ES-I3 (cell line): ENCODE results near the gene BBX.
"Not testable (repeated sequence)": the region's sequence is repeated elsewhere in the genome, so short reads cannot be mapped to it uniquely, and the experiment has no call there.

Experiments
- H3K36me3 ChIP-seq: 2 replicates; pipeline ENCODE4 v1.6.1; 2013; ENCODE audit warnings: mild to moderate bottlenecking, low read length, control low read depth, moderate library complexity; ENCODE audit not compliant: insufficient read depth
- H3K4me1 ChIP-seq: 2 replicates; pipeline ENCODE4 v1.6.1; 2013; ENCODE audit warnings: mild to moderate bottlenecking, control low read depth, low read length; ENCODE audit not compliant: insufficient read depth
- H3K9ac ChIP-seq: 2 replicates; pipeline ENCODE4 v1.6.1; 2013; ENCODE audit warnings: low read depth, mild to moderate bottlenecking, low read length, moderate library complexity
- H3K9me3 ChIP-seq: 2 replicates; pipeline ENCODE4 v1.6.1; 2013; ENCODE audit warnings: mild to moderate bottlenecking, low read length, moderate library complexity; ENCODE audit not compliant: control insufficient read depth, insufficient read depth

BBX gene

DNA sequence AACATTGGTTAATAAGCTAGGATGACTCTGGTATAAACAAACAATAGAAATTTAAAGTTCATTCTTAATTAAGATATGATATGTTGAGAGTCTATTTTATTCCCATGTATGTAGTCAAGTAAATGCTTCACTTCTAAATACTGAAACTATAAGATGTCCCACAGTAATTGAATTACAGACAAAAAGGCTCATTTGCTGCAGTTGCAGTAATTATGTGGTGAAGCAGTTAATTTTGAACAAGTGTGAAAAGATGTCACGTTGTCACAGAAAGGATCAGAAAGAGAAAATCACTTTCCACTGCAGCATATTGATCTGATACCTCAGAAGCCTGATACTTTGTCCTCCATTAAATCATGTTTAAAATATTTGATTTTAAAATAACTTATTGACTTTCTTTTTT lies 159.8 kb downstream of the BBX start:
- Histone ChIP-seq H3K4me1 (peaks cover 27% of the 10 kb centered on the region), H3K9ac (no peak overlapping the region), H3K9me3 (no peaks in the 10 kb centered on the region), H3K36me3 (no peaks in the 10 kb centered on the region)

DNA sequence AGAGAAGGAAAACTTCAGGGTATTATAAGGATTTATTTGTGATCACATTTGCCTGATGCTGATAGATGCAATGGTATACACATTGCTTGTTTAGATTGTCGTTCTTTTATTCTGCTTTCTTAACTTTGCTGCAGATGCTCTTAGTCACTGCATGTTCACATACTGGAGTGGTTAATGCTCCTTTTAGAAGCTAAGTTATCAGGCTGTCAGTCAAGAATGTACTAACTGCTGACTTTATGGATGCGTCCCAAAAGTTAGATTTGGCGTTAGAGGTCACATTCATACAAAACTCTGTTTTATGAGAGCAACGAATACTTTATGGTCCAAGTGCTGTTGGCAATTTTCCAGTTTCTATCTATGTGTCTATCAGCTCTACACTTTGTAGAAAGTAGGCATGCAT lies 160.7 kb downstream of the BBX start:
- Histone ChIP-seq H3K4me1 (peaks cover 27% of the 10 kb centered on the region), H3K9me3 (no peaks in the 10 kb centered on the region), H3K36me3 (no peaks in the 10 kb centered on the region), H3K9ac (no peak overlapping the region)

DNA sequence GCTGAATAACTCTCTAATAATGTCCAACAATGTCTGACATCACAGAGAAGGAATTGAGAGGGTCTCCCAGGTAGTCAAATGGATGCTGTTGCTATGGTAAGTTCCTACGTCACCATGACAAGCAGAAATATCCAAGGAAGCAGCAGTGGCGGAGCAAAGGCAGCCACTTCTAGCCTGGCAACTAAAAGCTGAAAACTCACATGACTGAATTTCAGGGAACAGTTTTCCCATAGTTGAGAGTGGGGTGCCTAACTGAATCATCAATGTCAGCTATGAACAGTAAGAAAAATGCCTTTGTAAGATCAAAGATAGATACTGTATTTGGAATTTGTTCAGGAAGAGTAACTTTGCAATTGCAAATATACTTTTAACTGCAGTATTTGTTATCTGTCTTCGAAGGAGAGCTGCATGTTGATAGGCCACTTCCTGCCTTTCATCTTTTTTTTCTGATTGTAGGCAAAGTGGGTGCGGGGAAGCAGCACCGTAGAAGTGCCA lies 161.7 kb downstream of the BBX start:
- no peaks in the 10 kb centered on the region for H3K36me3 ChIP-seq
- peaks cover 27% of the 10 kb centered on the region for H3K4me1 ChIP-seq
- no peak overlapping the region; the same call in 1 of the 2 replicates for H3K9ac ChIP-seq
- no peaks in the 10 kb centered on the region for H3K9me3 ChIP-seq

DNA sequence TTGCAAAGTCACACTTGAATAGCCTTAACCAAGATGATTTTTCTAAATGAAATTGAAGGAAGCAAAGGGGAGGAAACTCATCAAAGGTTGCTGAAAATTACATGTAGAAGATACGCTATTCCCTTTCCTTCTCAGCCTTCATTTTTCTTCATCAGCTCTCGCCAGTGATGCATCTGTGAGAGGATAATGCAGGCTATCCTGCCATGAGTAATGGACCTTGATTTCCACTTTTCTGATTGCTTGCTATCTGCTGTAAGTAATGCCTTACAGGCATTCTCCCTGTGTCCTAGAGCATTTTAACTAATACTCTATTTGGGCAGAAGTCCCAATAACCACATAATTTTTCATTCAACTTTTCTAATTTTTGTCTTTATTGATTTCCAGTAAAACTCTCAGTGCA lies 162.6 kb downstream of the BBX start:
- H3K36me3 ChIP-seq = no peaks in the 10 kb centered on the region
- peaks cover 27% of the 10 kb centered on the region for H3K4me1 ChIP-seq
- no peaks in the 10 kb centered on the region for H3K9me3 ChIP-seq
- no peak overlapping the region for H3K9ac ChIP-seq

DNA sequence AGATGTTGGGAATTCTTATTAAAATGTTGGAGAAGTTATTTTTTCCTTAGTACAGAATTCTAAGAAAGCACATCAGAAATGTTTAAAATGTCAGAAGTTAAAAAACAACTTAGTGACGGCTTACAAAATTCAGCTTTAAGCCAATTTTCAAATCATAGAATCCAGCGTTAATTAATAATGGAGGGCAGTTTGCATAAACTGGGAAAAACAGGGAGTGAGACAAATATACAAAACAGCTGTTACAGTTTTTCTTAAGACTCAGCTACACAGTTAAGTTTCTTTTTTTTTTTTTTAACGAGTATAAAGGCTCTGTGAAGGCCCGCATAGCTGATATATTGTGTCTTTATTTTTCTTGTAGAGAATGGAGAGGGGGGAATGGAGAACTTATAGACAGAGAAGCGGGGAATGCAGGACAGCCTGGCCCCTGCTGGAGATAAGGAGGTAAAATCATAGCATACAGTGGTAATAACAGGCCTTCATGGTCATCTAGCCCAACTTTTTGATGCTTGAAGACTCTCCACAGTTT lies 164.4 kb downstream of the BBX start:
- H3K36me3 ChIP-seq = no peaks in the 10 kb centered on the region
- H3K9me3 ChIP-seq = no peaks in the 10 kb centered on the region
- no peak overlapping the region for H3K9ac ChIP-seq
- peaks cover 27% of the 10 kb centered on the region for H3K4me1 ChIP-seq

DNA sequence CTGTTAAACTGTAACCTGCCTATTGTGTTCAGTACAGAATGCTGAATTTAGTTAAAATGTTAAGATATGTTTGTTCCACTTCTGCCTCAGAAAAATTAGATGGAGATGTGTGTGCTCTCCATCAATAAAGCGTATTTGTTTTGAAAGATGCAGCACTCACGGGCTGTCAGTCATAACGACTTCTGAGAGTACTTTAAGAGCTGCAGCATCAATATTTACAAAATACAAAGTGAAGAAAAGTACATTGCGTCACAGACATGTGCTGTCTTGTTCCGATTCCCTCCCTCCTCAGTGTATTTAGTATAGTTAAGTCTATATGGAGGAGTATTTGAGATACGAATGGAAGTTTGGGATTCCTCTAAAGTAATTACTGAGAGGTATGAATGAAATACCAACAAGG lies 166.6 kb downstream of the BBX start:
- H3K4me1 ChIP-seq = peaks cover 18% of the 10 kb centered on the region
- no peaks in the 10 kb centered on the region for H3K36me3 ChIP-seq
- H3K9ac ChIP-seq = no peak overlapping the region
- H3K9me3 ChIP-seq = no peaks in the 10 kb centered on the region

DNA sequence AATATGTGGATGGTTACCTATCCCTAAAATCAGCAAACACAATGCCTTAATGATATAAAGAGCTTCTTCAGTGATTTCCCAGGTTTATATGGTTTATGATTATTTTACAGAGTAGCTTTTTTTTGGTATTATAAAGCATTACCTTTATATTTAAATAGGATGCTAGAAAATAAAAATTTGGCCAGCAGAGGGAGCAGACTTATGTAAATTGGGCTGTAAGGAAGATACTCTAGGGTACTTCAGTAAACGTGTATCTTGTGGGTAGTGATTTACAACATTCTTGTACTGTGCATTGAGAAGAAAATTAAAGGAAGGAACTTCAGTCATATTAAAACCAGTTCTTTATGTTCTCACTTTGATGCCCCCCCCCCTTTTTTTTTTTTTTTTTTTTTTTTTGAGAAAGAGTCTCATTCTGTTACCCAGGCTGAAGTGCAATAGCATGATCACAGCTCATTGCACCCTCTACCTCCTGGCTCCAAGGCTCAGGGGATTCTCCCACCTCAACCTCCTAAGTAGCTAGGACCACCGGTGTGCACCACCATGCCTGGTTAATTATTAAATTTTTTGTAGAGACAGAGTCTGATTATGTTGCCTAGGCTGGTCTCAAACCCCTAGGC lies 167.9 kb downstream of the BBX start:
- H3K36me3 ChIP-seq = no peaks in the 10 kb centered on the region
- H3K4me1 ChIP-seq = peaks cover 5% of the 10 kb centered on the region; the same call in 1 of the 2 replicates
- no peaks in the 10 kb centered on the region for H3K9me3 ChIP-seq
- no peak overlapping the region for H3K9ac ChIP-seq

DNA sequence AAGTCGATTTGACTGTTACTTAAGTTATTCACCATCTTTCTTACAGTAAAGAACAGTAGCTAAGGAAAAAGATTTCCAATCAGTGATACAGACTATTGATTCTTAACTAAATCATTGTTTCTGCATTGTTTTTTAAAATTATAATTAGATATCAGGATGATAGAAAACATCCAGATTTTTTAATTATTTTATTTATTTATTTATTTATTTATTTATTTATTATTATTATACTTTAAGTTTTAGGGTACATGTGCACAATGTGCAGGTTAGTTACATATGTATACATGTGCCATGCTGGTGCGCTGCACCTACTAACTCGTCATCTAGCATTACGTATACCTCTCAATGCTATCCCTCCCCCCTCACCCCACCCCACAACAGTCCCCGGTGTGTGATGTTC lies 169.2 kb downstream of the BBX start:
- H3K36me3 ChIP-seq, H3K4me1 ChIP-seq, H3K9ac ChIP-seq, H3K9me3 ChIP-seq: not testable (repeated sequence)

DNA sequence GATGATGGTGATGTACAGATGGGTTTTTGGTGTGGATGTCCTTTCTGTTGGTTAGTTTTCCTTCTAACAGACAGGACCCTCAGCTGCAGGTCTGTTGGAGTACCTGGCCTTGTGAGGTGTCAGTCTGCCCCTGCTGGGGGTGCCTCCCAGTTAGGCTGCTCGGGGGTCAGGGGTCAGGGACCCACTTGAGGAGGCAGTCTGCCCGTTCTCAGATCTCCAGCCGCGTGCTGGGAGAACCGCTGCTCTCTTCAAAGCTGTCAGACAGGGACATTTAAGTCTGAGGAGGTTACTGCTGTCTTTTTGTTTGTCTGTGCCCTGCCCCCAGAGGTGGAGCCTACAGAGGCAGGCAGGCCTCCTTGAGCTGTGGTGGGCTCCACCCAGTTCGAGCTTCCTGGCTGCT lies 174.6 kb downstream of the BBX start:
- peak overlapping the region; percentile 71; the same call in 1 of the 2 replicates for H3K9ac ChIP-seq
- H3K4me1 ChIP-seq, H3K36me3 ChIP-seq, H3K9me3 ChIP-seq: not testable (repeated sequence)

DNA sequence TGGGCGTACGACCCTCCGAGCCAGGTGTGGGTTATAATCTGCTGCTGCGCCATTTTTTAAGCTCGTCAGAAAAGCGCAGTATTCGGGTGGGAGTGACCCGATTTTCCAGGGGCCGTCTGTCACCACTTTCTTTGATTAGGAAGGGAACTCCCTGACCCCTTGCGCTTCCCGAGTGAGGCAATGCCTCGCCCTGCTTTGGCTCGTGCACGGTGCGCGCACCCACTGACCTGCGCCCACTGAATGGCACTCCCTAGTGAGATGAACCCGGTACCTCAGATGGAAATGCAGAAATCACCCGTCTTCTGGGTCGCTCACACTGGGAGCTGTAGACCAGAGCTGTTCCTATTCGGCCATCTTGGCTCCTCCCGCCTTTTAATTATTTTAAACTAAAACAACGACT lies 175.1 kb downstream of the BBX start:
- H3K36me3 ChIP-seq, H3K9me3 ChIP-seq, H3K4me1 ChIP-seq: not testable (repeated sequence)
- H3K9ac ChIP-seq = peak overlapping the region; percentile 71

DNA sequence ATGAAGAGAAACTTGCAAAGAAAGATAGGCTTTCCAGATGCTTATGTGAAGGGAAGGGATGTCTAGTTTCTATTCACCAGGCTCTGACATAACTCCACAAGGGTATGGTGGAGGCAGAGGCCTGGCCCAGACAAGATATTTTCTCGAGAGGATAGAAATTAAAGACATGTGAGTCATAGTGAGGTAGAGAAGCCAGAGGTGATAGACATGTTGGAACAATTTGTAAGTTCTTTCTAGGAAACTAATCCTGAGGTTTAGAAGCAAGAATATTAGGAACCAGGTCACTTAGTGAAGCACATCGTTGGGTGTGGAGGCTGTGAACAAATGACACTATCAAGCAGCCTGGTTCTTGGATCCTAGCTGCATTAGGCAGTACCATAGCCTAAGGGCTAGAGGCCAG lies 176.9 kb downstream of the BBX start:
- H3K9me3 ChIP-seq = no peaks in the 10 kb centered on the region
- H3K4me1 ChIP-seq = no peaks in the 10 kb centered on the region
- H3K9ac ChIP-seq = no peak overlapping the region
- H3K36me3 ChIP-seq = no peaks in the 10 kb centered on the region

DNA sequence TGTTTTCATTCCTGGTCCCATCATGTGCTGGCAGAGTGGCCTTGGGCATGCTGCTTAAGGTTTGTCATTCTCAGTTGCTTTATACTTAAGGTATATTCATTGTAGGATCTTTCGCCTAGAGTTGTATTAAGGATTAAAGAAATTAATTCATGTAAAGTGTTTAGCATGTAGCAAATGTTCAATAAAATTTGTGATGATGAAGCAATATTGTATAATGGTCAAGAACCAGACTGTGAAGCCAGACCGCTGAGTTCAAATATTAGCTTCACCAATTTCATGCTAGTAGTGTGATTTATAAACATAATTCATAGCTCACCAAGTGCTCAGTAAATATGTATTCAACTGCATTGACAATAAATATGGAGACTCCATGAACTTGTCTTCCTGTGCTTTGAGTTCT lies 178.5 kb downstream of the BBX start:
- Histone ChIP-seq H3K36me3 (no peaks in the 10 kb centered on the region), H3K9me3 (no peaks in the 10 kb centered on the region), H3K9ac (no peak overlapping the region), H3K4me1 (no peaks in the 10 kb centered on the region)

DNA sequence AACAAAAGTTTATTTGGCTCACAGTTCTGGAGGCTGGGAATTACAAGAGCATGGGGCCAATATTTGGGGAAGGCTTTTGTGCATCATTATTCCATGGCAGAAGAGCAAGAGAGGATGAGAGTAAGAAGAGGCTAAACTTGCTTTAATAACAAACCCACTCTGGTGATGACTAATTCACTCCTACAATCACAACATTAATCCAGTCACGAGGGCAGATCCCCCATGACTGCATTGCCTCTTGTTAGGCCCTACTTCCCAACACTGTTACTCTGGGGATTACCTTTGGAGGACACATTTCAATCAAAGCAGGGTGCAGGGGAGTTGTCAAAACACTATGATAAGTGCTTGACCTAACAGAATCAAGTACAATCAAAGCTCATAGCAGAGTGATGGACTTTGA lies 181.7 kb downstream of the BBX start:
- Histone ChIP-seq H3K9me3 (no peaks in the 10 kb centered on the region), H3K4me1 (no peaks in the 10 kb centered on the region)

DNA sequence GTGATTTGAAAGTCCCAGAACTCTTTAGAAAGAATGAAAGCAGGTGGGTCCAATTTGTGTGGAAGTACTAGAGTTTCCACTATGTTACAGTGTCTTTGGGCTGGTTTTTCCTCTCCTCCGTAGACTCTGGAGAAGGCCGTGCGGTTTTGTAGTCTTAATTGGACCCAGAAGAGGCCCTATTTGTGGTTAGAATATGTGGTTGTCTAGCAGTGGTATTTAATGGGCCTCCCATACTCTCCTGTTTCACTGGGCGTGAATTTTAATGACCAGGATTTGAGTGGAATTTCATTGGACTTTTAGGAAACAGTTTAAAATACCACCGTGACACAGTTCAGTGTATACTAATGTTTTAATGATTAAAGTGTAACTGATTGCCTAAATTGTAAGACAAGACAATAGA lies 182.3 kb downstream of the BBX start:
- Histone ChIP-seq H3K9ac (no peak overlapping the region), H3K9me3 (no peaks in the 10 kb centered on the region), H3K4me1 (no peaks in the 10 kb centered on the region), H3K36me3 (no peaks in the 10 kb centered on the region)

More for the DNA sequence above, 181.7 kb downstream of the BBX start:
- Histone ChIP-seq H3K36me3 (no peaks in the 10 kb centered on the region), H3K9ac (no peak overlapping the region)

DNA sequence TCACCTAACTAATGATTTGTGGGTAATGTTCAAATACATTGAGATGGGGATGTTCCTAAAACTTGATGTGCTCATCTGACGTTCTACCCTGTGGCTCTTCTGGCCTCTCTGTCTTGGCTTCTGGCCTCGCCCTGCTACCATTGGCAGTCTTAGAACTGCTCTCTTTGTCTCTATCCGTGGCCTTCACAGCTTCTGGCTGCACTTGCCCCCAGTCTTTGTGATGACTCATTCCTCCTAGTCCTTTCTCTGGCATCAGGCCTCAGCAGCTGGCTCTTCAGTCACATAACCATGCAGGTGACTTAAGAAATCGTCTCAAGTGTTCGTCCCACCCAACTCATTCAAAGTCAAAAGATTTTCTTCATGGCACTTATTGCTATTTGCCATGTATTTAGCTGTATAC lies 188.1 kb downstream of the BBX start:
- Histone ChIP-seq H3K36me3 (no peaks in the 10 kb centered on the region; the same call in 1 of the 2 replicates), H3K9ac (no peak overlapping the region), H3K9me3 (no peaks in the 10 kb centered on the region), H3K4me1 (no peaks in the 10 kb centered on the region; the same call in 1 of the 2 replicates)
